ENCODE data around the gene TXNRD1.

Gene TXNRD1

GRCh38 chr12:104369708-104370107 lies 154.1 kb downstream of the TXNRD1 start:
- Histone ChIP-seq H3K9me3 (ENCODE audit: insufficient read depth, low read length) (peaks cover 6% of the 10 kb centered on the region; the same call in 1 of the 2 replicates), H2AFZ (ENCODE audit: low read depth, low read length) (no peak overlapping the region), H3K4me1 (ENCODE audit: low read length) (no peaks in the 10 kb centered on the region), H3K4me3 (ENCODE audit: low read length) (no peak overlapping the region), H3K4me2 (ENCODE audit: low read length) (no peak overlapping the region), H3K36me3 (replicated peaks; ENCODE audit: low read depth, low read length) (no peaks in the 10 kb centered on the region), H3K27me3 (ENCODE audit: low read depth, low read length) (no peaks in the 10 kb centered on the region), H4K20me1 (ENCODE audit: insufficient read depth, low read length) (no peaks in the 10 kb centered on the region), H3K79me2 (ENCODE audit: low read length) (no peaks in the 10 kb centered on the region), H3K27ac (ENCODE audit: low read length) (no peak overlapping the region), H3K9ac (ENCODE audit: low read length) (no peak overlapping the region)
- TF ChIP-seq EZH2phosphoT487 (IDR thresholded peaks at IDR 0.05; ENCODE audit: low read depth) = no peak
- TF ChIP-seq, protein P1, sequence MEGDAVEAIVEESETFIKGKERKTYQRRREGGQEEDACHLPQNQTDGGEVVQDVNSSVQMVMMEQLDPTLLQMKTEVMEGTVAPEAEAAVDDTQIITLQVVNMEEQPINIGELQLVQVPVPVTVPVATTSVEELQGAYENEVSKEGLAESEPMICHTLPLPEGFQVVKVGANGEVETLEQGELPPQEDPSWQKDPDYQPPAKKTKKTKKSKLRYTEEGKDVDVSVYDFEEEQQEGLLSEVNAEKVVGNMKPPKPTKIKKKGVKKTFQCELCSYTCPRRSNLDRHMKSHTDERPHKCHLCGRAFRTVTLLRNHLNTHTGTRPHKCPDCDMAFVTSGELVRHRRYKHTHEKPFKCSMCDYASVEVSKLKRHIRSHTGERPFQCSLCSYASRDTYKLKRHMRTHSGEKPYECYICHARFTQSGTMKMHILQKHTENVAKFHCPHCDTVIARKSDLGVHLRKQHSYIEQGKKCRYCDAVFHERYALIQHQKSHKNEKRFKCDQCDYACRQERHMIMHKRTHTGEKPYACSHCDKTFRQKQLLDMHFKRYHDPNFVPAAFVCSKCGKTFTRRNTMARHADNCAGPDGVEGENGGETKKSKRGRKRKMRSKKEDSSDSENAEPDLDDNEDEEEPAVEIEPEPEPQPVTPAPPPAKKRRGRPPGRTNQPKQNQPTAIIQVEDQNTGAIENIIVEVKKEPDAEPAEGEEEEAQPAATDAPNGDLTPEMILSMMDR (IDR thresholded peaks at IDR 0.05; ENCODE audit: low read depth, low read length) = no peak

DNA sequence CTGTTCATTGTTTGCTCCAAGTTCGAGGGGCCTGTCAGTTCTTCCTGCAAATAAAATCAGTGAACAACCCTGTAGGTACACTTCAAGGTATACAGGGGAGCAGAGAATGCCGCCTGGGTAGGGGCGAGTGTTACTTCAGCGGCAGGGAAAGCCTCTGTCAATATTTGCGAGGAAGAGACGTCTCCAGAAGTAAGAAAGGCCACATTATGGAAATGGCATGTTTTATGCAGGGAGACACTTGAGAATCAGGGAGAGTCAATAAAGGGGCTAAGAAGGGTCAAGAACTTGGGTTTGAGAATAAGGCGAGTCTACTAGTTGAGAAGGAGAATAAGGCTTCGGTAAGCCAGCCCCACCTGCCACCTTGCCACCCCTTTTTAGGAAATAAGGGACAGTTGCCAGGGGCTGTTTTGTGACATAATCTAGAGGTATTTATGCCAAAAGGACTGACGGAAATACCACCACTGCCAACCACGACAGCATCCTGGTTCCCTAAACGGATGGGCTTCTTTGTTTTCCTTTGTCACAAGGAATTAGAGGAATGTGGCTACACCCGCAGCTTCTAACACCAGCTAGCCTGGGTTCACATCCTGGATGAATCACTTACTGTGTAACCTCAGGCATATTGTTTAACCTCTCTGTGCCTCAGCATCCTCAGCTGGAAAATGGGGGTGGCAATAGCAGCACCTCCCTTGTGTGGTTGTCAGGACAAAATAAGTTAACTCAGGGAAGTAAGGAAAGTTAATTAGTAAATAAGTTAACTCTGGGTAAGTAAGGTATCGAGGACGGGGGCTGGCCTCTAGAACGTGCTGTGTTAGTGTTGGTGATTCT lies 155.7 kb downstream of the TXNRD1 start:
- no peak overlapping the region for H3K4me3 ChIP-seq (ENCODE audit: low read length)
- H3K9ac ChIP-seq (ENCODE audit: low read length) = no peak overlapping the region

GRCh38 chr12:104372061-104372720 lies 156.6 kb downstream of the TXNRD1 start:
- H4K20me1 ChIP-seq (ENCODE audit: insufficient read depth, low read length) = no peaks in the 10 kb centered on the region
- no peaks in the 10 kb centered on the region for H3K79me2 ChIP-seq (ENCODE audit: low read length)
- H3K36me3 ChIP-seq (replicated peaks; ENCODE audit: low read depth, low read length) = no peaks in the 10 kb centered on the region
- TF ChIP-seq, protein P1 (IDR thresholded peaks at IDR 0.05; ENCODE audit: low read depth, low read length) = no peak
- no peak for TF ChIP-seq EZH2phosphoT487 (IDR thresholded peaks at IDR 0.05; ENCODE audit: low read depth)
- no peak overlapping the region for H2AFZ ChIP-seq (ENCODE audit: low read depth, low read length)
- H3K4me2 ChIP-seq (ENCODE audit: low read length) = no peak overlapping the region
- no peak overlapping the region for H3K4me3 ChIP-seq (ENCODE audit: low read length)
- no peak overlapping the region for H3K27ac ChIP-seq (ENCODE audit: low read length)
- H3K27me3 ChIP-seq (ENCODE audit: low read depth, low read length) = no peaks in the 10 kb centered on the region
- no peak overlapping the region for H3K9ac ChIP-seq (ENCODE audit: low read length)
- peaks cover 6% of the 10 kb centered on the region; the same call in 1 of the 2 replicates for H3K9me3 ChIP-seq (ENCODE audit: insufficient read depth, low read length)
- no peaks in the 10 kb centered on the region for H3K4me1 ChIP-seq (ENCODE audit: low read length)

More for the DNA sequence above, 155.7 kb downstream of the TXNRD1 start:
- TF ChIP-seq, protein P1 (IDR thresholded peaks at IDR 0.05; ENCODE audit: low read depth, low read length) = no peak
- no peak for TF ChIP-seq EZH2phosphoT487 (IDR thresholded peaks at IDR 0.05; ENCODE audit: low read depth)
- Histone ChIP-seq H3K4me2 (ENCODE audit: low read length) (no peak overlapping the region), H3K9me3 (ENCODE audit: insufficient read depth, low read length) (peaks cover 6% of the 10 kb centered on the region; the same call in 1 of the 2 replicates), H3K27me3 (ENCODE audit: low read depth, low read length) (no peaks in the 10 kb centered on the region), H3K36me3 (replicated peaks; ENCODE audit: low read depth, low read length) (no peaks in the 10 kb centered on the region), H3K79me2 (ENCODE audit: low read length) (no peaks in the 10 kb centered on the region), H3K4me1 (ENCODE audit: low read length) (no peaks in the 10 kb centered on the region), H3K27ac (ENCODE audit: low read length) (no peak overlapping the region), H2AFZ (ENCODE audit: low read depth, low read length) (no peak overlapping the region), H4K20me1 (ENCODE audit: insufficient read depth, low read length) (no peaks in the 10 kb centered on the region)

DNA sequence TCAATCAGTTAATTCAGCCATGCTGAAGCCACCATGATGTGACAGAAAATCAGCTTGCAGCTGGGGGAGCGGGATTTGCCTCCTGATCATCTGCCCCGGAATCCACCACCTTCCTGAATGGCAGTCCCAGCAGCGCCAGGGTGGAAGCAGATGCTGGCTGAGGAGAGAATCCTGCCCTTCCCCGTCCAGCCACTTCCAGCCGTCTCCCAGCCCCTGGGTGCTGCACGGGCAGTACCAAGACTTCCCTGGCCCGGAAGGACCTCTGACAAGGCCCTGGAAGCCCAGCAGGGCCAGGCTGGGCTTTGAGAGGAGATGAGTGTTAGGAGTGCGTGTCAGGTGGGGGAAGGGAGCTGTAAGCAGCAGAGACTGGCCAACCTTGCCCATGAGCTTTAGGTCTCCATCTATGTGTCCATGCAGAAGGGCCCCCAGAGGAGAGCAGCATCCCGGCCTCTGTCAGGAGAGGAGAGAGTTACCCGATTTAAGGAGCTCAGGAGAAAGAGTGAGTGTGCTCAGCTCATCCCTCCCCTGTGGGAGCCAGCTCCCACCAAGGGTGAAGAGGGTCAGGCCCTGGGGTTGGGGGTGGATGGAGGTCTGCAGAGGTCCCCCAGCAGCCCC lies 157.2 kb downstream of the TXNRD1 start:
- no peak for TF ChIP-seq EZH2phosphoT487 (IDR thresholded peaks at IDR 0.05; ENCODE audit: low read depth)
- TF ChIP-seq, protein P1 (IDR thresholded peaks at IDR 0.05; ENCODE audit: low read depth, low read length) = no peak
- H3K4me1 ChIP-seq (ENCODE audit: low read length) = no peaks in the 10 kb centered on the region
- H3K27ac ChIP-seq (ENCODE audit: low read length) = no peak overlapping the region
- H4K20me1 ChIP-seq (ENCODE audit: insufficient read depth, low read length) = no peaks in the 10 kb centered on the region
- no peaks in the 10 kb centered on the region for H3K79me2 ChIP-seq (ENCODE audit: low read length)
- H3K4me3 ChIP-seq (ENCODE audit: low read length) = no peak overlapping the region
- no peak overlapping the region for H2AFZ ChIP-seq (ENCODE audit: low read depth, low read length)
- no peak overlapping the region for H3K9ac ChIP-seq (ENCODE audit: low read length)
- H3K36me3 ChIP-seq (replicated peaks; ENCODE audit: low read depth, low read length) = no peaks in the 10 kb centered on the region
- H3K27me3 ChIP-seq (ENCODE audit: low read depth, low read length) = no peaks in the 10 kb centered on the region
- peaks cover 6% of the 10 kb centered on the region; the same call in 1 of the 2 replicates for H3K9me3 ChIP-seq (ENCODE audit: insufficient read depth, low read length)
- H3K4me2 ChIP-seq (ENCODE audit: low read length) = no peak overlapping the region

Data from OCI-LY3 (cell line).